ENCODE data around the gene RAB3GAP1.
"Not testable (repeated sequence)": the region's sequence is repeated elsewhere in the genome, so short reads cannot be mapped to it uniquely, and the experiment has no call there.

GRCh38 chr2:135121658-135122039 is 69.6 kb downstream of the RAB3GAP1 start:
- not testable (repeated sequence) for TF ChIP-seq CTCF, EZH2 (IDR thresholded peaks at IDR 0.05)
